ENCODE measurements around the gene PCDHGB7.
"Not testable (repeated sequence)": the region's sequence is repeated elsewhere in the genome, so short reads cannot be mapped to it uniquely, and the experiment has no call there.

The PCDHGB7 gene

DNA sequence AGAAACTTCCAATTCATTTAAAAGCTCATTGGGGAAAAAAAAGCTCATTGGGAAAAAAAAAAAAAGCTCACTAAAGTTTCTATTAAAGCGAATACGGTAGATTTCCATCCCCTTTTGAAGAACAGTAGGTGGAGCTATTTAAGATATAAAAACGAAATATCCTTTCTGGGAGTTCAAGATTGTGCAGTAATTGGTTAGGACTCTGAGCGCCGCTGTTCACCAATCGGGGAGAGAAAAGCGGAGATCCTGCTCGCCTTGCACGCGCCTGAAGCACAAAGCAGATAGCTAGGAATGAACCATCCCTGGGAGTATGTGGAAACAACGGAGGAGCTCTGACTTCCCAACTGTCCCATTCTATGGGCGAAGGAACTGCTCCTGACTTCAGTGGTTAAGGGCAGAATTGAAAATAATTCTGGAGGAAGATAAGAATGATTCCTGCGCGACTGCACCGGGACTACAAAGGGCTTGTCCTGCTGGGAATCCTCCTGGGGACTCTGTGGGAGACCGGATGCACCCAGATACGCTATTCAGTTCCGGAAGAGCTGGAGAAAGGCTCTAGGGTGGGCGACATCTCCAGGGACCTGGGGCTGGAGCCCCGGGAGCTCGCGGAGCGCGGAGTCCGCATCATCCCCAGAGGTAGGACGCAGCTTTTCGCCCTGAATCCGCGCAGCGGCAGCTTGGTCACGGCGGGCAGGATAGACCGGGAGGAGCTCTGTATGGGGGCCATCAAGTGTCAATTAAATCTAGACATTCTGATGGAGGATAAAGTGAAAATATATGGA lies 13.0 kb downstream of the PCDHGB7 start, which contains the start of gene PCDHGA12:
Gene PCDHGA12 (plus strand): TSS at position 176 of the 782 bp plus-strand sequence. CDS start 253 bp downstream, at position 429.
- peak; percentile 79 for DNase-seq

DNA sequence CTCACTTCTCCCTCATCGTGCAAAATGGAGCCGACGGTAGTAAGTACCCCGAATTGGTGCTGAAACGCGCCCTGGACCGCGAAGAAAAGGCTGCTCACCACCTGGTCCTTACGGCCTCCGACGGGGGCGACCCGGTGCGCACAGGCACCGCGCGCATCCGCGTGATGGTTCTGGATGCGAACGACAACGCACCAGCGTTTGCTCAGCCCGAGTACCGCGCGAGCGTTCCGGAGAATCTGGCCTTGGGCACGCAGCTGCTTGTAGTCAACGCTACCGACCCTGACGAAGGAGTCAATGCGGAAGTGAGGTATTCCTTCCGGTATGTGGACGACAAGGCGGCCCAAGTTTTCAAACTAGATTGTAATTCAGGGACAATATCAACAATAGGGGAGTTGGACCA lies 13.8 kb downstream of the PCDHGB7 start:
- no peak for DNase-seq

DNA sequence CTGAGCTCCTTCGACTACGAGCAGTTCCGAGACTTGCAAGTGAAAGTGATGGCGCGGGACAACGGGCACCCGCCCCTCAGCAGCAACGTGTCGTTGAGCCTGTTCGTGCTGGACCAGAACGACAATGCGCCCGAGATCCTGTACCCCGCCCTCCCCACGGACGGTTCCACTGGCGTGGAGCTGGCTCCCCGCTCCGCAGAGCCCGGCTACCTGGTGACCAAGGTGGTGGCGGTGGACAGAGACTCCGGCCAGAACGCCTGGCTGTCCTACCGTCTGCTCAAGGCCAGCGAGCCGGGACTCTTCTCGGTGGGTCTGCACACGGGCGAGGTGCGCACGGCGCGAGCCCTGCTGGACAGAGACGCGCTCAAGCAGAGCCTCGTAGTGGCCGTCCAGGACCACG lies 14.8 kb downstream of the PCDHGB7 start:
- not testable (repeated sequence) for DNase-seq

DNA sequence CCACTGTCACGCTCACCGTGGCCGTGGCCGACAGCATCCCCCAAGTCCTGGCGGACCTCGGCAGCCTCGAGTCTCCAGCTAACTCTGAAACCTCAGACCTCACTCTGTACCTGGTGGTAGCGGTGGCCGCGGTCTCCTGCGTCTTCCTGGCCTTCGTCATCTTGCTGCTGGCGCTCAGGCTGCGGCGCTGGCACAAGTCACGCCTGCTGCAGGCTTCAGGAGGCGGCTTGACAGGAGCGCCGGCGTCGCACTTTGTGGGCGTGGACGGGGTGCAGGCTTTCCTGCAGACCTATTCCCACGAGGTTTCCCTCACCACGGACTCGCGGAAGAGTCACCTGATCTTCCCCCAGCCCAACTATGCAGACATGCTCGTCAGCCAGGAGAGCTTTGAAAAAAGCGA lies 15.2 kb downstream of the PCDHGB7 start:
- DNase-seq: not testable (repeated sequence)

DNA sequence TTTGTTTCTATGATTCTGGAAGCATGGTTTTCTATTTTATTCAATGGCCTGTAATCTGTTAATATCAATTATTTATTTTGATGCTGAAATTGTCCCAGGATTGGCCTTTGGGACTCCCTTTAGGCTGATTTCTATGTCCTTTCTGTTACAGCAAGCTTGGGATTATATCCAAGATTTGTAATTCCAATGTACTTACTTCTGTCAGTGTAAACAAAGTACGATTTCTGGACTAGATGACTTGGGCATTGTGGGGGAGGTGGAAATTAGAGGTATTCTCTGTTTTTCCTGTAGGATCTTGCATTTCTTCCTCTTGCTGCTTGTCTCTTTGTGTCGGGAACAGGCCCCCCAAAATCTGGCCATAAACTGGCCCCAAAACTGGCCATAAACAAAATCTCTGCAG lies 16.5 kb downstream of the PCDHGB7 start:
- peak; percentile 24 for DNase-seq

DNA sequence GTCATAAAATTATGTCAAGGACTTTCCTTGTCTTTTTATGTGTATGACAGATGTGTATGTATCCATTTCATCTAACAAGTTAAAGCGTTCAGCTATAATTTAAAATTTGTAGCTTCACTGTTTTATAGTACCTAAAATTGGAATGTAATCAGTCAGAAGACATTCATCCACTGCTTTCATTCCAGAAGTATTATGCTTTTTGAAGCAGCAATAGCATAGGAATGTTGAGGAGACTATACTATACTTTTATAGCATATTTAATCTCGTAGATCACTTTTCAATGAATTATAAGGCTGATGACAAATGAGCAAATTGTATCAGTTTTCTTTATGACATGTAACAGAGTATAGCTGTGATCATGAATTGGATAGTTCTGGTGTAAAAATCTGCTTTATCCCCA lies 19.7 kb downstream of the PCDHGB7 start:
- DNase-seq: peak; percentile 39

DNA sequence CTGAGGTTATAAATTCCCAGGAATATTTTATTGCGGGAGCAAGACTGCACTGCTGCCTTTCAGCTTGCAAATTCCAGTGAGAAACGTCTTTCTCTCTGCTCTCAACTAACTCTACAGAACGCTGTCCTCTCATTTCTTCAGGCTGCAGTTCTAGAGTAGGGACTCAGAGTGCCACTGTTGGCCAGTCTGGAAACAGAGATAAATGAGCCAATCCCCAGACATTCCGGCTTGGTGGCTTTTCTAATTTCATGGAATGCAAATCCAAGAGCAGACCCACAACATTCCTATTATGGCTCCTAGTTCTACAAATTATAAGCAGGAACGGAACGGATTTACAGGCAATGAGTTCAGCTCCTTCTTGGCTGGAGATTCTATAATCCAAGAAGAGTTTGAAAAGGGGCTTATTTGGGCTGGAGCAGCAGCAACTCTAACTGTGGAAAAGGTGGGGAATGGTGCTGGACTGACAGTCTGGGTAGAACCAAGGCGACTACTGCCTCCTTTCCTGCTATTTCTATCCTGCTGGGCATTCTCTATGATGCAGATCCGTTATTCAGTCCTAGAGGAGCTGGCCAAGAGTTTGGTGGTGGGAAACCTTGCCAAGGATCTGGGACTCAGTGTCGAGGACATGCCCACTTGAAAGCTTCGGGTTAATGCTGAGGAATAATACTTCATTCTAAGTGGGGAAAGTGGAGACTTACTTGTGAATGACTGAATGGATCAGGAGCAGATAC lies 22.1 kb downstream of the PCDHGB7 start:
- no peak for DNase-seq

DNA sequence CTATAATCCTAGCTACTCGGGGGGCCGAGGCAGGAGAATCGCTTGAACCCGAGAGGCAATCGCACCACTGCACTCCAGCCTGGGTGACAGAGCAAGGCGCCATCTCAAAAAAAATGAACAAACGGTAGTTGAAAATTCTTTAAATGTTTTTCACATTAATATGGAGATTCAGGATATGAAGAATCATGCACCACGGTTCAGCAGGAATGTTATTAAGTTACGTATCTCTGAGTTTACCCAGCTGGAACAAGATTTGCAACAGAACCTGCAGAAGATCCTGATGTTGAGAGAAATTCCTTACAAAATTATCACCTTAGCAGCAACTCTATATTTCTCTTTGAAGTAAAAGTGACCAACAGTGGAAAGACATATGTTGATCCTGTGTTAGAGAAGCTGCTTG lies 22.9 kb downstream of the PCDHGB7 start:
- no peak for DNase-seq

DNA sequence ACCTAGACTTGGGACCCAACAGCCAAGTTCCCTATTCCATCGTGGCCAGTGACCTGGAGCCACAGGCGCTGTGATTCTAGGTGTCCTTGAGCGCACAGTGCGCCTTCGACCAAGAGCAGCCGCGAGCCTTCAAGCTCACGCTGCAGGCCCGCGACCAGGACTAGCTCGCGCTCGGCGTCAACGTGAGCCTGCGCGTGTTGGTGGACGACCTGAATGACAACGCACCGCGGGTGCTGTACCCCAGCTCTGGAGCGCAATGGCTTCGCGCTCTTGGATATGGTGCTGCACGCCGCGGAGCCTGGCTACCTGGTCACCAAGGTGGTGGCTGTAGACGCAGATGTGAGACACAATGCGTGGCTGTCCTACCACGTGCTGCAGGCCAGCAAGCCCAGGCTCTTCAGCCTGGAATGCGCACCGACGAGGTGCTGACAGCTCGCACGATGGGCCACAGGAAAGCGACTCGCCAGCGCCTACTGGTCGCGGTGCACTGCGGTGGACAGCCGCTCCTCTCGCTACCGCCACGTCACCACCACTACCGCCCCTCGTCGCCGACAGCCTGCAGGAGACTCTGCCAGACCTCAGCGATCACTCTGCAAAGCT lies 24.2 kb downstream of the PCDHGB7 start:
- DNase-seq: no peak

DNA sequence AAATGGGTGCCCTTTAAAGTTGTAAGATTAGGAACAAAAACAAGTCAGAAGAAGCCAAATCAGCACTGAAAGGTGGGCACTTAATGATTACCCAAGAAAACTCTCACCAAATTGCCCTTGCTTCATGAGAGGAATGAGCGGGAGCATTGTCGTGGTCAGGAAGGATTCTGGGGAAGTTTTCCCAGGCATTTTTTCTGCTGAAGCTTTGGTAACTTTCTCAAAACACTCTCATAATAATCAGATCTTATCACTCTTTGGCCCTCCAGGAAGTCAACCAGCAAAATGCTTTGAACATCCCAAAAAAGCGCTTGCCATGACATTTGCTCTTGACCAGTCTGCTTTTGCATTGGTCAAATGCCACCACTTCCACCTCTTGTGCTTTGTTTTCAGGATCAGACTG lies 47.9 kb downstream of the PCDHGB7 start:
- DNase-seq: no peak

All from HCEC 1CT (cell line).